Measurements from ENCODE around the gene TLE1.

Gene TLE1

DNA sequence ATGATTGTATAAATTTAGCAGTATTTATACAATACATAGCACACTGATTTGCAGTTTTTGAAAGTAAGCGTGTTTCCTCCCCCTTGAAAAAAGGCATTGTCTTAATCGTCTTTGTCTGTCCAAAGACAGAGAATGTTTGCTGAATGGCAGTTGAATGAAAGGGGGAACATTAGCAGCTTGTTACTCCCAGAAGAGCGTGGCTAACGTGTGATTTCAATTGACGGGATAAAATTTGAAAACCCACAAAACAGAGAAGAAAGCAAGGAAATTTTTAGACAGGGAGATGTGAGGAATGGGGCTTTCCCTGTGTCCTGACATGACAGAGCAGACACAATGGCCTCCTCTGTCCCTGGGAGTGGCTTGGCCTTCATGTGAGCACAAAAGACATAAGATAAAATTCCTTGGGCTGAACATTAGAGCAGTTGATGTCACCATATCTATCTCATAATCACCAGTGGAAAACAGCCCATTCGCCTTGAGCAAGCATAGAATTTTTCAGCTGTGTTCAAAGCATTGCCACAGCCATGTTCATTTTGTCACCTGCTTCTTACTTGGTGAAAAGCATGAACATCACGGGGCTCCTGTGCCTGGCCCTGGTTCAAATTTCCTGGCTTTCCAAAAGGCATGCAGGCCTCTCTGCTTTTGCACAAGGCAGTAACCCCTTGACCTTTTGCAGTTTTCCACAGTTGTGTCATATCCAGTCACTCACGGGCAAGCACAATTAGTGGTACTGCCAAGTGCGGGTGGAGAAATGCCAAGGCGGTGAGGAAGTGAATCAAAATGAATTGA is 126.9 kb downstream of the TLE1 start:
- H3K27me3 ChIP-seq (ENCODE audit: control insufficient read depth, insufficient read depth, low read length): no peaks in the 10 kb centered on the region
- H3K4me3 ChIP-seq (ENCODE audit: low read length): no peak overlapping the region
- H3K4me1 ChIP-seq (ENCODE audit: control insufficient read depth, insufficient read depth, low read length): peaks cover 42% of the 10 kb centered on the region

DNA sequence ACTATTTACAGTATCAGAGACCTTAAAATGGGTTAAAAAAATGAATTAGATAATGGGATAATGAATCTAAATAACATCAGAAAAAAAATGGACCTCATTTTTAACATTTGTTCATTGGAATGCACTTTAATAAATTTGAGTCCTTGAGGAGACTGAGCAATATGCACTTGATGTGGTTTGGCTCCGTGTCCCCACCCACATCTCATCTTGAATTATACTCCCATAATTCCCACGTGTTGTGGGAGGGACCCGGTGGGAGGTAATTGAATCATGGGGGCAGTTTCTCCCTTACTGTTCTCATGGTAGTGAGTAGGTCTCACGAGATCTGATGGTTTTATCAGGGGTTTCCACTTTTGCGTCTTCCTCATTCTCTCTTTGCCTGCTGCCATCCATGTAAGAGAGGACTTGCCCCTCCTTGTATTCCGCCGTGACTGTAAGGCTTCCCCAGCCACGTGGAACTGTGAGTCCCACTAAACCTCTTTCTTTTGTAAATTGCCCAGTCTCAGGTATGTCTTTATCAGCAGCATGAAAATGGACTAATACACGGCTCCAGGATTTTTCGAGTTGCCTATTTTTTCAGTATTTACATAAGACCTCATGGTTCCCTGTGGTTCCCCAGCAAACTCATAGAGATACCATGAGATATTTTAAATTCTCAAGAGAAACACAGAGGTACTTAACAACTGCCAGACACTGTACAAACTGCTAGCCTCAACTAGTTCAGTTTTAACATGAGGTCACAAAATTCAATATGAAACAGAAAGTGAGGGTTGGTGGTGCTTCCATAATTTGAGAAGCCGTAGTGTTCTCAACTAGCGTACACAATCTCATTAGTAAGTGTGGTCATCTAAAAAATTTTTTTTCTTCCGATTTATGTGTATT is 128.3 kb downstream of the TLE1 start:
- no peaks in the 10 kb centered on the region for H3K27me3 ChIP-seq (ENCODE audit: control insufficient read depth, insufficient read depth, low read length)
- peaks cover 42% of the 10 kb centered on the region for H3K4me1 ChIP-seq (ENCODE audit: control insufficient read depth, insufficient read depth, low read length)
- no peak overlapping the region for H3K9ac ChIP-seq (ENCODE audit: low read depth, low read length)
- H3K4me2 ChIP-seq (ENCODE audit: low read length): no peak overlapping the region
- H3K36me3 ChIP-seq (ENCODE audit: insufficient read depth, low read length): no peaks in the 10 kb centered on the region
- H3K9me3 ChIP-seq (replicated peaks; ENCODE audit: low read length): no peaks in the 10 kb centered on the region
- no peak overlapping the region for H3K4me3 ChIP-seq (ENCODE audit: low read length)

More for the DNA sequence above, 126.9 kb downstream of the TLE1 start:
- no peaks in the 10 kb centered on the region for H3K36me3 ChIP-seq (ENCODE audit: insufficient read depth, low read length)
- peak overlapping the region; percentile 4 for H3K4me2 ChIP-seq (ENCODE audit: low read length)
- no peak overlapping the region for H3K9ac ChIP-seq (ENCODE audit: low read depth, low read length)
- no peaks in the 10 kb centered on the region for H3K9me3 ChIP-seq (replicated peaks; ENCODE audit: low read length)

DNA sequence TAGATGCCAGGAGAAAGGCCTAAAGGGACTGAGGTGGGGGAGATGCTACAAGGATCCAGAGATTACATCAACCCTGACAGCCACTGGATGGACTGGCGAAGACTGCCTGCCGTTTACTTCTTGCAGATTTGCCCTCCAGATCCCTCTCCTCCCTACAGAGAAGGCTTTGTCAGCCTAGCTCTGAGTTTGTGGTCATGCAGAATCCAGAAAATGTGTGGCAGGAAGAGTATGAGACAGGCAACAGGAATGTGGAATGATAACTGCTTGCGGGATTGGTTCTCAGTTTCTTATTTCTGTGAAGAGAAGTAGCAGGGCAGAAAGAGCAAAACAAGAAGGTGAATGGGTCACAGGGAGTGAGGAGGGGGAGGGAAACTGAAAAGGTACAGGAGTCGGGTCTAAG is 129.6 kb downstream of the TLE1 start:
- no peaks in the 10 kb centered on the region for H3K9me3 ChIP-seq (replicated peaks; ENCODE audit: low read length)
- no peaks in the 10 kb centered on the region for H3K36me3 ChIP-seq (ENCODE audit: insufficient read depth, low read length)
- H3K4me2 ChIP-seq (ENCODE audit: low read length): peak overlapping the region; percentile 57
- peak overlapping the region; percentile 22 for H3K9ac ChIP-seq (ENCODE audit: low read depth, low read length)
- H3K4me1 ChIP-seq (ENCODE audit: control insufficient read depth, insufficient read depth, low read length): peaks cover 42% of the 10 kb centered on the region
- H3K27me3 ChIP-seq (ENCODE audit: control insufficient read depth, insufficient read depth, low read length): no peaks in the 10 kb centered on the region
- peak overlapping the region; percentile 10 for H3K4me3 ChIP-seq (ENCODE audit: low read length)

DNA sequence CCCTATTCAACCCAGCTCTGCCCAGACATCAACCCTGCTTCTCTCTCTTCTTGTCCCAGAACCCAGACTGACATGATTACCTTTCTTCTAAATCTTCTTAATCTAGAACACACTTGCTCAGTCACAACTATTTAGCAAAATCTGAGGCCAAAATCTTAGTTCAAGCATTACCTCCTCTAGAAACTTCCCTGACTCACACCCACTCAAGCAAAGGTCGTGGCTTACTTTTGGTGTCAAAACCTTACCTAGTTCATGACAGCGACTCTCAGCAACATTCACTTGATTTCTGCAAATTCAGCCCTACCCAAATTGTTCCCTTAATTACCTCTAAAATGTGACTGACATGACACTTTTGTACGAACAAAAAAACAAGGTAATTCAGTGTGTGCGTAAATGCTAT is 130.2 kb downstream of the TLE1 start:
- Histone ChIP-seq H3K27me3 (ENCODE audit: control insufficient read depth, insufficient read depth, low read length) (no peaks in the 10 kb centered on the region), H3K4me2 (ENCODE audit: low read length) (peak overlapping the region; percentile 57), H3K9me3 (replicated peaks; ENCODE audit: low read length) (no peaks in the 10 kb centered on the region), H3K4me1 (ENCODE audit: control insufficient read depth, insufficient read depth, low read length) (peaks cover 42% of the 10 kb centered on the region), H3K36me3 (ENCODE audit: insufficient read depth, low read length) (no peaks in the 10 kb centered on the region), H3K4me3 (ENCODE audit: low read length) (peak overlapping the region; percentile 10), H3K9ac (ENCODE audit: low read depth, low read length) (peak overlapping the region; percentile 13)

DNA sequence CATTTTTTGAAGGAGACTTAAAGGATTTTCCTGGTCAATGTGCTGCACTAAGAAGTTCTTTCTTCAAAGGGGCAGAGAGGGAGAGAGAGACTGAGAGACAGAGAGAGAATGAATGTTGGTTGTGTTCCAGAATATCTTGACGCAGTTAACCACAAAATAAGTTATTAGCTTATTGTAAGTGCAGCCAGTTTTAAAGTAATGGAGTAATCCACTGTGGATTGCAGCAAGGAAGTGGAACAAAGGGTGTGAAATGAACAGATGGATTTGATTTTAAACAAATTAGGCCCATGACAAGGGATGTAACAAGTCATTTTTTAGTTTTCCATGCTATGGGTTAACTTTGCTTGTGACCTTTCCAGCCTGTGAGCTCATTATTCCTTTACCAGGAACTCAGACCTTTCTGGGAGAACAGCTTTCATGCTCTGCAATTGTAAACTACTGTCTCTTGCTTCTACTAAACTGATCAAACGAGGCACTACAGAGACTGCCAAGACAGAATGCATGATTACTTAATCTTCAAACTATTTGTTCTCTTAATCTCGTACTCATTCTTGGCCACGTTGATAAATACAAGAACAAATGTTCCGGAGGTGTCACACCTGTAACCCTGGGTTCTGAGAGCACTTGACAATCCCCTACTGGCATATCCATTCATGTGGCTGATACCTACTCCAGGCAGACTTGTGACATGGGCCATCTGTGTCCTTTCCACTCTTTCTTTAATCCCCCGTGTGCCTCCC is 131.1 kb downstream of the TLE1 start:
- Histone ChIP-seq H3K4me2 (ENCODE audit: low read length) (no peak overlapping the region), H3K4me1 (ENCODE audit: control insufficient read depth, insufficient read depth, low read length) (peaks cover 42% of the 10 kb centered on the region), H3K9me3 (replicated peaks; ENCODE audit: low read length) (no peaks in the 10 kb centered on the region), H3K36me3 (ENCODE audit: insufficient read depth, low read length) (no peaks in the 10 kb centered on the region), H3K4me3 (ENCODE audit: low read length) (no peak overlapping the region), H3K27me3 (ENCODE audit: control insufficient read depth, insufficient read depth, low read length) (no peaks in the 10 kb centered on the region), H3K9ac (ENCODE audit: low read depth, low read length) (no peak overlapping the region)

DNA sequence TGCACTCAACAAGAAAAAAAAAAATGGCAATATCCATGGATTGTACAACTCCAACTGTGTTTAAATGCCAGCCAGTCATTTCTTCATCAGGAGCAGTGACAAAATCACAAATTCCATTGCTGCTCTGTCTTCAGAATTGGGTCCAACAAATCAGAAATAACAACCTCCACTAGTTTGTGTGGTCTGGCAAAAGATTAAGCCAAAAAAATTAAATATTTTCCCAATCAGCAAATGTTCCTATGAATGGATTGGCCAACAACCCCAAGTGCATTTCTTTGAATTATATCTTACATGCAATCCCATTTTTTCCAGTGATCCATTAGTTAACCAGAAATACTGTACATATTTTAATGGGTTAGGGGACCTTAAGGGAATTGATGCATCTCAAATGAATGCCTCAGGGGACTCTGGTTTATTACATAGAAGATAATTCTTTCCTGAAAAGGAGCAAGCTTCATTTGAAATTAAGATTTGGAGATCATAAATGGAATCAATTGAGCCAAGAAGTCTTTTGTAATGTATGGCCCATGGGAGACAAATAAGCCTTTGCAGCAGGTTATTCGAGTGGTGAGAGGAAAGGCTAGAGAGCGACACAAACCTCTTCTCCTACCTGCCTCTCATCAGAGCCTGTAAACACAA is 131.8 kb downstream of the TLE1 start:
- Histone ChIP-seq H3K9me3 (replicated peaks; ENCODE audit: low read length) (no peaks in the 10 kb centered on the region), H3K4me3 (ENCODE audit: low read length) (no peak overlapping the region), H3K4me1 (ENCODE audit: control insufficient read depth, insufficient read depth, low read length) (peaks cover 35% of the 10 kb centered on the region), H3K4me2 (ENCODE audit: low read length) (no peak overlapping the region), H3K9ac (ENCODE audit: low read depth, low read length) (no peak overlapping the region), H3K36me3 (ENCODE audit: insufficient read depth, low read length) (no peaks in the 10 kb centered on the region), H3K27me3 (ENCODE audit: control insufficient read depth, insufficient read depth, low read length) (no peaks in the 10 kb centered on the region)

DNA sequence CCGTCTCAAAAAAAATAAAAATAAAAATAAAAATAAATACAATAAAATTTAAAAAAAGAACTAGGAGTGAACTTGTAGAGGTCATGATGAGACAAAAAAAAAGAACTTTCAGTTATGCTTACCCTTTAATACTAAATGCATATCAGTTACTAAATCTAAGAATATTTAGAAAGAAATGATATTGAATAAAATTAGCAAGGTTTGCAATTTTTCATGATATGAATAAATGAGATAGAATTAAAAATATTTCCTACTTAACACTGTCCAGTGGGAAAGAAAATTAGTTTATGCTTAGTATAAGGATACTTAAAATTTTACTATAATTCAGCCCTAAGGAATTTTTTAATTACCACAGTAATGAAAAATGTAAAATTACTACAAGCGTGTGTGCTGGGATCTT is 132.4 kb downstream of the TLE1 start:
- Histone ChIP-seq H3K9me3 (replicated peaks; ENCODE audit: low read length) (no peaks in the 10 kb centered on the region), H3K4me2 (ENCODE audit: low read length) (no peak overlapping the region), H3K27me3 (ENCODE audit: control insufficient read depth, insufficient read depth, low read length) (no peaks in the 10 kb centered on the region), H3K36me3 (ENCODE audit: insufficient read depth, low read length) (no peaks in the 10 kb centered on the region), H3K4me3 (ENCODE audit: low read length) (no peak overlapping the region), H3K9ac (ENCODE audit: low read depth, low read length) (no peak overlapping the region), H3K4me1 (ENCODE audit: control insufficient read depth, insufficient read depth, low read length) (peaks cover 29% of the 10 kb centered on the region)

DNA sequence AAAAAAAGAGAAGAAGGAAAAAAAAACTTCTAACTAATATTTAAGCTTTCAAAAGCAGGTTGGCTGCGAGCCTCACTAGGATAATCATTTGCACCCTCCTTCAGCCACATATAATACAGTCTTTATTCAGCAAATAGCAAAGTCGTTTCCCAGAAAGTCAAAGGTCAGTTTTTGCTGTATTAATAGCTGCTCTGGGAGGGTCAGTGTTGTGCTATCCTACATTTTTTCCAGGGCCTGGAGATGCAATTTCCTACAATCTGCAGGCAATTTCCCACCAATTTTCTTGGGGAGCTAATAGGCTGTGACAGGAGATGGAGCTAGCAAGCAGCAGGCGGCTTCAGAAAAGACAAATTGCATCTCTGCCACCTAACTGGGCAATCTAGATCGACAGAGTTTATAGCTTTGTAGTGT is 136.8 kb downstream of the TLE1 start:
- Histone ChIP-seq H3K4me2 (ENCODE audit: low read length) (no peak overlapping the region), H3K4me1 (ENCODE audit: control insufficient read depth, insufficient read depth, low read length) (no peaks in the 10 kb centered on the region), H3K9me3 (replicated peaks; ENCODE audit: low read length) (no peaks in the 10 kb centered on the region), H3K27me3 (ENCODE audit: control insufficient read depth, insufficient read depth, low read length) (no peaks in the 10 kb centered on the region), H3K36me3 (ENCODE audit: insufficient read depth, low read length) (no peaks in the 10 kb centered on the region), H3K9ac (ENCODE audit: low read depth, low read length) (no peak overlapping the region), H3K4me3 (ENCODE audit: low read length) (no peak overlapping the region)

DNA sequence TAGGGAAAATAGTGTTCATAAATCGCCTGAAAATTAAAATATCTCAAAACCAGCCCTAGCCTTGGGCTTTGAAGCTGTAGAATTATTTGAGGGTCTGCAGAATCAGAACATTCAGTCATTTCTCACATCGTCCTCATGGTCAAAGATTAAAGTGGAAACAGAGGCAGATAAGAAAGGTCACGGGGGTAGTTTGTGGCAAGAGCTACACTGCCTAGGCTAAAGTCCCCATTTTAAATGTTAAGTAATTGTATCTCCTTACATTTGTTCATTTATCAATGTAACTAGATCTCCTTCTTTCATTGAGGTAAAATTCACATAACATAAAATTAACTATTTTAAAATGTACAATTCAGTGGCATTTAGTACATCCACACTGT is 139.2 kb downstream of the TLE1 start:
- Histone ChIP-seq H3K4me1 (ENCODE audit: control insufficient read depth, insufficient read depth, low read length) (no peaks in the 10 kb centered on the region), H3K4me3 (ENCODE audit: low read length) (no peak overlapping the region), H3K9ac (ENCODE audit: low read depth, low read length) (no peak overlapping the region), H3K9me3 (replicated peaks; ENCODE audit: low read length) (no peaks in the 10 kb centered on the region), H3K4me2 (ENCODE audit: low read length) (no peak overlapping the region), H3K36me3 (ENCODE audit: insufficient read depth, low read length) (no peaks in the 10 kb centered on the region), H3K27me3 (ENCODE audit: control insufficient read depth, insufficient read depth, low read length) (no peaks in the 10 kb centered on the region)

DNA sequence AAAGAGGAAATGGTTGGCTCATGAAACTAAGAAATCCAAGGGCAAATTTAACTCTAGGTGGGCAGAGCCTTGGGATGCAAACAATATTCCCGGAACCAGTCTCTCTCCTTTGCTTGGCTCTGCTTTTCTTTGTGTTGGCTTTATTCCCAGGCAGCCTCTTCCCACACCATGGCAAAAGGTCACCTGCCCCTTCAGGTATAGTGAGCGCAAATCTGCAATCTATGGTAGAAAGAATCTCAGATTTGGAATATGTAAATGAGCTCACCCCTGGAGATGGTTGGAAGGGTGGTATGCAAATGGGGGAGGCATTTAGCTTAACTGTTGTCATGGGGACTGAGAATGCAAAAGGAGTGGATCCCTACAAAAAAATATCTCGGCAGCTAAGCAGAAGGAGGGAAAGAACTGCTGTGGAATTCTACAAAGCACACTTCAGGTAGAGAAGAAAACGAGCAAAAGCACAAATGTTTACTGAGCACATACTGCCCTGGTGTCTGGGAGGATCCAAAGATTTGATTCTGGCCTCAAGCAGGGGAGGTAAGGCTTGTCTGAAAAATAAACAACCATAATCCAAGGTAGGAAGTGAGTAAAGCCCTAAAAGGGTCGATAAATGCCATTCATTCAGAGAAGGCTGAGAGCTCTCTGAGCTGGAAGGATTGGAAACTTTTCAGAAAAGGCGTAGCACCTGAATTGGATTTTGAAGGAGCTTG is 139.7 kb downstream of the TLE1 start:
- Histone ChIP-seq H3K4me2 (ENCODE audit: low read length) (no peak overlapping the region), H3K9me3 (replicated peaks; ENCODE audit: low read length) (no peaks in the 10 kb centered on the region), H3K27me3 (ENCODE audit: control insufficient read depth, insufficient read depth, low read length) (no peaks in the 10 kb centered on the region), H3K4me3 (ENCODE audit: low read length) (no peak overlapping the region), H3K9ac (ENCODE audit: low read depth, low read length) (no peak overlapping the region), H3K4me1 (ENCODE audit: control insufficient read depth, insufficient read depth, low read length) (no peaks in the 10 kb centered on the region), H3K36me3 (ENCODE audit: insufficient read depth, low read length) (no peaks in the 10 kb centered on the region)
